ENCODE results near the gene MAB21L4. TPM values are rescaled to one million over a fixed set of nuclear protein-coding genes. Genes with fewer than 3 reads are reported as not detected.

The MAB21L4 gene
- total and polyA plus RNA-seq, 7 donors = not detected

- whole genome bisulfite sequencing, 3 donors = 52 to 82% (median 68%) methylated on average over 7 of the region's 7 CpGs
- H3K9me3 ChIP-seq = no peaks in the 10 kb centered on the region
- H3K27ac ChIP-seq = no peak overlapping the region
- H3K36me3 ChIP-seq (ENCODE audit: insufficient read depth in 1 of 2, low read depth in 1 of 2) = no peaks in the 10 kb centered on the region
- no peak for TF ChIP-seq CTCF (IDR thresholded peaks at IDR 0.05)
- DNase-seq = no peak
- peaks cover 12% of the 10 kb centered on the region for H3K4me1 ChIP-seq
- intact Hi-C loops (cut with DNase I) = no loop called here
- H3K27me3 ChIP-seq (ENCODE audit: insufficient read depth in 3 of 3, low read length in 2 of 3) = peaks cover 0 to 7% (median 0%) of the 10 kb centered on the region in 3 donors
- no peak for ATAC-seq
- H3K4me3 ChIP-seq = no peak overlapping the region
Measured at GRCh38 chr2:240902615-240903041, 6.7 kb upstream of the MAB21L4 start.

GRCh38 chr2:240901986-240902614 is 6.1 kb upstream of the MAB21L4 start:
- peak in 1 of 2 donors; percentile 30 for DNase-seq
- H3K27me3 ChIP-seq (ENCODE audit: insufficient read depth in 3 of 3, low read length in 2 of 3) = peaks cover 0 to 7% (median 0%) of the 10 kb centered on the region in 3 donors
- TF ChIP-seq CTCF (IDR thresholded peaks at IDR 0.05) = no peak
- no peaks in the 10 kb centered on the region for H3K36me3 ChIP-seq (ENCODE audit: insufficient read depth in 1 of 2, low read depth in 1 of 2)
- no peaks in the 10 kb centered on the region for H3K9me3 ChIP-seq
- 81 to 89% (median 83%) methylated on average over 14 of the region's 14 CpGs for WGBS, 3 donors
- no peak overlapping the region for H3K27ac ChIP-seq
- no peak overlapping the region for H3K4me3 ChIP-seq
- peaks cover 12% of the 10 kb centered on the region for H3K4me1 ChIP-seq
- no peak for ATAC-seq
- intact Hi-C loops (cut with DNase I) = no loop called here

- TF ChIP-seq CTCF (IDR thresholded peaks at IDR 0.05) = no peak
- 89 to 94% (median 90%) methylated on average over 27 of the region's 27 CpGs for WGBS, 3 donors
- DNase-seq = peak in 1 of 2 donors; percentile 34
- H3K4me3 ChIP-seq = no peak overlapping the region
- H3K36me3 ChIP-seq (ENCODE audit: insufficient read depth in 1 of 2, low read depth in 1 of 2) = no peaks in the 10 kb centered on the region
- ATAC-seq = no peak
- no peaks in the 10 kb centered on the region for H3K27me3 ChIP-seq (ENCODE audit: insufficient read depth in 3 of 3, low read length in 2 of 3)
- H3K27ac ChIP-seq = no peak overlapping the region
- no peaks in the 10 kb centered on the region for H3K9me3 ChIP-seq
- intact Hi-C loops (cut with DNase I) = no loop called here
- peaks cover 12% of the 10 kb centered on the region for H3K4me1 ChIP-seq
Measured at GRCh38 chr2:240900141-240900860, 4.3 kb upstream of the MAB21L4 start.

- Histone ChIP-seq H3K4me1 (peaks cover 12% of the 10 kb centered on the region), H3K27ac (no peak overlapping the region), H3K36me3 (ENCODE audit: insufficient read depth in 1 of 2, low read depth in 1 of 2) (no peaks in the 10 kb centered on the region), H3K27me3 (ENCODE audit: insufficient read depth in 3 of 3, low read length in 2 of 3) (no peaks in the 10 kb centered on the region), H3K9me3 (no peaks in the 10 kb centered on the region), H3K4me3 (no peak overlapping the region)
- peak in 1 of 2 donors; percentile 47 for DNase-seq
- ATAC-seq = no peak
- intact Hi-C loops (cut with DNase I) = no loop called here
- 83 to 94% (median 85%) methylated on average over 19 of the region's 19 CpGs for WGBS, 3 donors
- TF ChIP-seq CTCF (IDR thresholded peaks at IDR 0.05) = no peak
Measured at GRCh38 chr2:240899468-240899865, 3.5 kb upstream of the MAB21L4 start.

Data from psoas muscle (tissue), 8 donors.